IPS-18a (cell line): ENCODE measurements around the gene HGS.
A peak's percentile ranks its signal among the peaks of the same experiment; 100 is the strongest.
"Not testable (repeated sequence)": the region's sequence is repeated elsewhere in the genome, so short reads cannot be mapped to it uniquely, and the experiment has no call there.

Experiments
- H3K27ac ChIP-seq: one replicate; pipeline ENCODE4 v1.5.1; 2013; ENCODE audit warnings: low read length
- H3K27me3 ChIP-seq: one replicate; pipeline ENCODE4 v1.6.1; 2013; ENCODE audit warnings: mild to moderate bottlenecking, low read length; ENCODE audit not compliant: control insufficient read depth, insufficient read depth
- H3K36me3 ChIP-seq: one replicate; pipeline ENCODE4 v1.6.1; 2013; ENCODE audit warnings: low read depth, low read length; ENCODE audit not compliant: control insufficient read depth
- H3K4me1 ChIP-seq: one replicate; pipeline ENCODE4 v1.6.1; 2013; ENCODE audit warnings: low read depth, low read length; ENCODE audit not compliant: control insufficient read depth
- H3K4me3 ChIP-seq: one replicate; pipeline ENCODE4 v1.5.1; 2013; ENCODE audit warnings: low read length
- H3K9ac ChIP-seq: one replicate; pipeline ENCODE4 v1.6.1; 2013; ENCODE audit warnings: mild to moderate bottlenecking, low read length, moderate library complexity
- H3K9me3 ChIP-seq: one replicate; pipeline ENCODE4 v1.6.1; 2013; ENCODE audit warnings: low read depth, low read length; ENCODE audit not compliant: control insufficient read depth

The HGS gene

DNA sequence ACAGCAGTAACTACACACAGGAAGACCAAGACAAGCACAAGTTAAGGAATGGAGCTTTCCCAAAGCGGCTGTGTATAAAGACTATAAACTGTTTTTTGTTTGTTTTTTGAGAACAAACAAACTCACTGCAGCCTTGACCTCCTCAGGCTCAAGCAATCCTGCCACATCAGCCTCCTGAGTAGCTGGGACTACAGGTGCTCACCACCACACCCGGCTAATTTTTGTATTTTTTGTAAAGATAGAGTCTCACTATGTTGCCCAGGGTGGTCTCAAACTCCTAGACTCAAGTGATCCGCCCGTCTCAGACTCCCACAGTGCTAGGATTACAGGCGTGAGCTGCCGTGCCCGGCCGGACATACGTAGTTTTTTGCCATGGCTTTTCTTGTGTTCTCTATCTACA is 23.4 kb upstream of the HGS start:
- H3K9me3 ChIP-seq = no peaks in the 10 kb centered on the region
- H3K27ac ChIP-seq = no peak overlapping the region
- H3K36me3 ChIP-seq = no peaks in the 10 kb centered on the region
- no peaks in the 10 kb centered on the region for H3K27me3 ChIP-seq
- peaks cover 4% of the 10 kb centered on the region for H3K4me1 ChIP-seq
- no peak overlapping the region for H3K9ac ChIP-seq
- H3K4me3 ChIP-seq = no peak overlapping the region

DNA sequence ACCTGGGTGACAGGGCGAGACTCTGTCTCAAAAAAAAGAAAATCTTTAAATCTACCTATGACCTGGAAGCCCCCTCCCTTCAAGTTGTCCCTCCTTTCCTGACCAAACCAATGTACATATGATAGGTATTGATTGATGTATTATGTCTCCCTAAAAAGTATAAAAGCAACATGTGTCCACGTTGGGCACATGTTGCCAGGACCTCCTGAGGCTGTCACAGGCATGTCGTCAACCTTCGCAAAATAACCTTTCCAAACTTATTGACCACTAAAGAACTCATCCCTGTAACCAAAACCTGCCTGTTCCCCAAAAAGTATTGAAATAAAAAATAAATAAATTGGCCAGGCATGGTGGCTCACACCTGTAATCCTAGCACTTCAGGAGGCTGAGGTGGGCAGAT is 21.8 kb upstream of the HGS start:
- Histone ChIP-seq H3K9ac (no peak overlapping the region), H3K36me3 (no peaks in the 10 kb centered on the region), H3K9me3 (no peaks in the 10 kb centered on the region), H3K27me3 (no peaks in the 10 kb centered on the region), H3K4me1 (peaks cover 7% of the 10 kb centered on the region), H3K27ac (no peak overlapping the region), H3K4me3 (no peak overlapping the region)

DNA sequence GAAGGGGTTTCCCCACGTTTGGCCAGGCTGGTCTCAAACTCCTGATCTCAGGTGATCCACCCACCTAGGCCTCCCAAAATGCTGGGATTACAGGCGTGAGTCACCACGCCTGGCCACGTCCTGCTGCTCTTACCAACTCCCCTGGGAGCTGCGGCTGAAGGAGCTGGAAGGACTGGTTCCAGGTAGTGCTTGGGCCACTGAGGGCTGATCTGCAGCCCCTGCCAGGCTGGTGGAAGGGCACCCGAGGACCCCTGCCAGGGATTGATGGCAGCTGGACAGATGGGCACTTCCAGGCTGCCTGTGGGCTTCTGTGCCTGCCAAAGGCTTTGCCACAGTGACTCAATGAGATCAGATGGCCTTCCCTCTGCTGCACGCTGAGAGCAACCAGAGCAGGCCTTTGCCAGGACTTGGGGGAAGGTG is 19.8 kb upstream of the HGS start:
- H3K27me3 ChIP-seq = no peaks in the 10 kb centered on the region
- peaks cover 9% of the 10 kb centered on the region for H3K36me3 ChIP-seq
- no peak overlapping the region for H3K9ac ChIP-seq
- no peaks in the 10 kb centered on the region for H3K9me3 ChIP-seq
- no peak overlapping the region for H3K27ac ChIP-seq
- no peak overlapping the region for H3K4me3 ChIP-seq
- H3K4me1 ChIP-seq = peaks cover 7% of the 10 kb centered on the region

DNA sequence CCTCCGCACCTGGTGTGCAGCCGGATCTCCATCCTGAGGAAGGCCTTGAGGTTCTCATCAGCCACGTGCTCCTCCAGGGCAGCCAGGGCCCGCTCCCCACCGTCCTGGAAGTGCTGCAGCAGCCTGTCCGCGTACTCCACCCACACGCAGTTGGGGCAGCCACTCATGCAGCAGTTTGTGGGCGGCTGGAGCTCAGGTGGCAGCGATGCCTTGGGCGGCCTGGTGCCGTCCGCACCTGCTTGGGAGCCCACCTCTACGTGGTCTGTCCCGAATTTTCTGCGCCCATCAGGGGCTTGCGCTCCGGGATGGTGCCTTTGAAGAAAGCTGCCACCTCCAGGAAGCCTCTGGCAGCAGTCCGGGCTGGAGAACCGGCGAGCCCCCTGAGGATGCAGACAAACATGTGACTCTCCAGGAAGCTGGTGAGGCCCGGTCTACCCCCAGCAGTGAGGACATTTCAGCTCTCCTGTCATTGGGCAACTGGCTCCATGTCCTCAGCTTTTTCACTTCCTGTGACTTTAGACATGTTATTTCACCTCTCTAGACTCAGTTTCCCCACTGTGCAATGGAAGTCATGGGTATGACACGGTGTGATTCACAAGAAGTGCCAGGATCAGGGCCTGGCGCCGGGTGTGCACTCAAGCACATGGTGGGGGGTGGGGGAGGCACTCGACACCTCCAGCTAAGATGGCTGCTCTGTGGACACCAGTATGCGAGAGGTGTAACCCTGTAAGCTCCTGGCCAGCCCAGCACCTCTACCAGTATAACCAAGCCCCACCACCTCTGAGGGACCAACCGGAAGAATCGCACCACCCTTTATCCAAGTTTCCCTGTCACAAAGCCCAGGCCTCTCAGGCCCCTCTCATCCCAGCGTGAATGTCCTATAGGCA is 18.4 kb upstream of the HGS start:
- H3K27me3 ChIP-seq = no peaks in the 10 kb centered on the region
- peaks cover 7% of the 10 kb centered on the region for H3K4me1 ChIP-seq
- H3K27ac ChIP-seq = peak overlapping the region; percentile 12
- peak overlapping the region; percentile 87 for H3K9ac ChIP-seq
- H3K36me3 ChIP-seq = peaks cover 22% of the 10 kb centered on the region
- H3K9me3 ChIP-seq = no peaks in the 10 kb centered on the region
- H3K4me3 ChIP-seq = peak overlapping the region; percentile 84

DNA sequence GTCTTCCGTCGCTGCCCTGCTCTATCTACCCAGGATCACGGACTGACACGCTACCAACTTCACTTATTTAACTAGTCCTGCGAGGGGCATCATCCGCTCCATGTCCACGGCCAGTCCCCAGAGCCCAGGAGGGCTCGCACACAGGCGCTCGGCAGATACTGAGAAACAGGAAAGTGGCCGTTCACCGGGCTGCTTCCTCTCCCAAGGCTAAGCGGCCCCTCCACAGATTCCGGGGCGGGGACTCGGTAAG is 17.8 kb upstream of the HGS start:
- H3K27ac ChIP-seq = peak overlapping the region; percentile 12
- H3K9me3 ChIP-seq = no peaks in the 10 kb centered on the region
- H3K27me3 ChIP-seq = no peaks in the 10 kb centered on the region
- H3K4me3 ChIP-seq = peak overlapping the region; percentile 84
- peaks cover 24% of the 10 kb centered on the region for H3K36me3 ChIP-seq
- peak overlapping the region; percentile 87 for H3K9ac ChIP-seq
- peaks cover 7% of the 10 kb centered on the region for H3K4me1 ChIP-seq

DNA sequence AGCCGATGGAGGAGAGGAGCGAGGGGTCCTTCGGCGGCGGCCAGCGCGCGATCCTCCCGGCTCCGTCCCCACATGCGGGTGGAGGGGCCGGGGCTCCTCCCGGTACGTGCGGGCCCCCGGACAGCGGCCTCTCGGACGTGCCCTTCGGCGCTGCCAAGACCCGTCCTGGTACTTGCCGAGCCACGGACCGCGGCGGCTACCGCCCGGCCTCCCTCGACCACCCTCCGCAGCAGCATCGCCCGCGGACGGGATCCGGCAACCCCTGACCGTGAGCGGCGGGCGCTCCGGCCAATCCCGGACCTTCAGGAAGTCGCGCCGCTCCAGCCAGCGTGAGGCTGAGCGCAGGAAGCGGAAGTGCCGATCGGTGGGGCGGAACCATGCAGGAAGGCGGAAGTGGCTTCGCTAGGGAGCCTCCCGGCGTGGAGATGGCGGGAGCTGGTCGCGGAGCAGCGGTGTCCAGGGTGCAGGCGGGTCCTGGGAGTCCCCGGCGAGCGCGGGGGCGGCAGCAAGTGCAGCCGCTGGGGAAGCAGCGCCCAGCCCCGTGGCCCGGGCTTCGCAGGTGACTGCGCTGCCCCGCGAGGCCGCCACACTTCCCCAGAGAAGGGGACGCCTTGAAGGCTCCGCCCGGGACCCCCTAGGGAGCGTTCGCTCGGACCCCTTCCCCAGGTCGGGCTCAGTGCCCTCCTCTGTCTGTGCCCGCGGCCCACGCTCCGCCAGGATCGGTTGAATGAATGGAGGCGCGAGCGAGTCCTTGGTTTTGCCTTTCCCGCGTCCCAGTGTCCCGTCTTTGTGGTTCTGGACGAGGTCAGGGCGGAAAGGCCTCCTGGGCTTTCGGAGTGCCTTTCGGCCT is 17.2 kb upstream of the HGS start, which contains the start of the genes CCDC137 and OXLD1:
Gene CCDC137 (plus strand): TSS at position 396 of the 850 bp plus-strand sequence. CDS start 30 bp downstream, at position 426.
Gene OXLD1 (minus strand): TSS at position 264 of the 850 bp plus-strand sequence. CDS start 28 bp downstream, at position 236.
- no peaks in the 10 kb centered on the region for H3K27me3 ChIP-seq
- H3K4me1 ChIP-seq = peaks cover 7% of the 10 kb centered on the region
- peak within 1 kb of the TSS; percentile 84 for H3K4me3 ChIP-seq
- peaks cover 30% of the 10 kb centered on the region for H3K36me3 ChIP-seq
- H3K9me3 ChIP-seq = no peaks in the 10 kb centered on the region
- H3K9ac ChIP-seq = peak within 1 kb of the TSS; percentile 87
- peak within 1 kb of the TSS; percentile 12 for H3K27ac ChIP-seq

DNA sequence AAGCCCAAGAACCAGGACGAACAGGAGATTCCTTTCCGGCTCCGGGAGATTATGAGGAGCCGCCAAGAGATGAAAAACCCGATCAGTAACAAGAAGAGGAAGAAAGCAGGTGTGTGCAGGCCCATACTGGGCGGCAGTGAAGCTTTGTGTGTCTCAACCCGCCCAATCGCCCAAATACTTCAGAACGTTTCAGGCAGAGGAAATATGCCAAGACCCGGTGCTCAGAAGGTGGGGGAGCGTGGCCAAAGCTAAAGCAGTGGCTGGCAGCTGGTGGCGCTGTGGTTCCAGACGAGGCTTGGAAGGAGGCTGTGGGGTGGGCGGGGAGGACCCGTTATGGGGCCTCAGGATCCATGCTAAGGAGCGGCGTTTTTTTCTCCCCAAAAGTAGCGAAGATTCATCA is 16.1 kb upstream of the HGS start:
- no peak overlapping the region for H3K27ac ChIP-seq
- peaks cover 7% of the 10 kb centered on the region for H3K4me1 ChIP-seq
- H3K4me3 ChIP-seq = peak overlapping the region; percentile 84
- H3K9ac ChIP-seq = no peak overlapping the region
- H3K9me3 ChIP-seq = no peaks in the 10 kb centered on the region
- no peaks in the 10 kb centered on the region for H3K27me3 ChIP-seq
- H3K36me3 ChIP-seq = peaks cover 42% of the 10 kb centered on the region

DNA sequence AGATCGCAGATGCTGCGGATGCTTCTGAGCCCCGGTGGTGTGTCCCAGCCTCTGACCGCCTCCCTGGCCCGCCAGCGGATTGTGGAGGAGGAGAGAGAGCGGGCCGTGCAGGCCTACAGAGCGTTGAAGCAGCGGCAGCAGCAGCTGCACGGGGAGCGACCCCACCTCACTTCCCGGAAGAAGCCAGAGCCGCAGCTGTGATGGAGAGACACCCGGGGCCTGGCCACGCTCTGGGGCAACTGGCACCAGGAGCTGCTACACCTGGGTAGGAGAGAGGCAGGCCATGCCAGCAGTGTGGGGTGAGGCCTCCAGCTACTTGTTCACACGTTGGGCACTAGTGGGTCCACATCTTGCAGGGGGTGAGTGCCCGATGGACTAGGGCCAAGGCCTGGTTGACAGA is 11.3 kb upstream of the HGS start:
- no peaks in the 10 kb centered on the region for H3K9me3 ChIP-seq
- H3K27ac ChIP-seq = no peak overlapping the region
- no peak overlapping the region for H3K4me3 ChIP-seq
- H3K9ac ChIP-seq = no peak overlapping the region
- H3K4me1 ChIP-seq = no peaks in the 10 kb centered on the region
- peaks cover 54% of the 10 kb centered on the region for H3K36me3 ChIP-seq
- no peaks in the 10 kb centered on the region for H3K27me3 ChIP-seq

DNA sequence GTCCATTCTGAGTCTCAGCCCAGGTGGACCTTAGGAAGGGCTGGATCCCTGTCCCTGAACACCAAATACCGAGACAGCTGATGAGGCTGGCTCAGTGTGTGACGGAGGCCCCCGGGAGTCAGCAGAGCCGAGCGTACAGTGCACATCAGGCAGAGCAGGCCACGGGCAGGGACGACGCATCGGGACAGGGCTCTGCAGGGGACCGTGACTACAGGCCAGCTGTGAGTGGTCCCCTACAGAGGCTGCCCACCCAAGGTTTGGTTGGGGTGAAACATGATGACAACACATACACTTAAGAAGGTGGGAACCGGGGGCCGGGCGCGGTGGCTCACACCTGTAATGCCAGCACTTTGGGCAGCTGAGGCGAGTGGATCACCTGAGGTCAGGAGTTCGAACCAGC is 10.9 kb upstream of the HGS start:
- Histone ChIP-seq H3K4me1 (no peaks in the 10 kb centered on the region), H3K4me3 (no peak overlapping the region), H3K9me3 (no peaks in the 10 kb centered on the region), H3K9ac (no peak overlapping the region), H3K36me3 (peaks cover 54% of the 10 kb centered on the region), H3K27ac (no peak overlapping the region), H3K27me3 (no peaks in the 10 kb centered on the region)

DNA sequence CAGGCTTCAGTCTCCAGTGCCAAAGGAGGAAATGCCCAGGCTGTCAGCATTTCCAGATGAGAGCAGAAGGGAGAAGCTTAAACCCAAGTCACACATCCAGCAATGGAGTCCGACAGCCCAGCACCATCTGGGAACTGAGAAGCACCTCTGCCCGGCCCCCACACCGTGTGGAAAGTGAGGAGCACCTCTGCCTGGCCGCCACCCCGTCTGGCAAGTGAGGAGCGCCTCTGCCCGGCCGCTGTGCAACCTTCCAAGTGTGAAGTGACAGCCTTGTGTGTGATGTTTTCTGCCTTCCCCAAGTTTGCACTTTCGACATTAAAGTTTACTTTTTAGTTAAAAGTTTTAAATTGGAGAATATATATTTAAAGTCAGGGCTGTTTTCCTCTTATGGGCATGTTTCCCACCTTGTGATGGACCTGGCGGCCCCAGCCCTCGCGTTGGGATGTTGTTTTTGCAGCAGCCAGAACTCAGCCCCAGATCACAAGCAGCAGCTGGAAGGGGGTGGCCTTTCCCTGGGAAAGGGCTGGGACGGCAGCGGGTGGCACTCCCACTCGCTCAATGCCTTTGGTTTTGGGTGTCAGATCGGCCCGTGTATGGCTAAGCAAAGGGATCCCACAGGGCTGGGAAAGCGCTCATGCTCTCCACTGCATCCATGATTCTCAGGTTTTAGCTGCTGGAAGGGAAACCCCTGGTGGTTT is 10.1 kb upstream of the HGS start:
- peaks cover 48% of the 10 kb centered on the region for H3K36me3 ChIP-seq
- H3K9ac ChIP-seq = no peak overlapping the region
- no peaks in the 10 kb centered on the region for H3K27me3 ChIP-seq
- H3K4me1 ChIP-seq = no peaks in the 10 kb centered on the region
- H3K9me3 ChIP-seq = no peaks in the 10 kb centered on the region
- H3K27ac ChIP-seq = no peak overlapping the region
- no peak overlapping the region for H3K4me3 ChIP-seq

DNA sequence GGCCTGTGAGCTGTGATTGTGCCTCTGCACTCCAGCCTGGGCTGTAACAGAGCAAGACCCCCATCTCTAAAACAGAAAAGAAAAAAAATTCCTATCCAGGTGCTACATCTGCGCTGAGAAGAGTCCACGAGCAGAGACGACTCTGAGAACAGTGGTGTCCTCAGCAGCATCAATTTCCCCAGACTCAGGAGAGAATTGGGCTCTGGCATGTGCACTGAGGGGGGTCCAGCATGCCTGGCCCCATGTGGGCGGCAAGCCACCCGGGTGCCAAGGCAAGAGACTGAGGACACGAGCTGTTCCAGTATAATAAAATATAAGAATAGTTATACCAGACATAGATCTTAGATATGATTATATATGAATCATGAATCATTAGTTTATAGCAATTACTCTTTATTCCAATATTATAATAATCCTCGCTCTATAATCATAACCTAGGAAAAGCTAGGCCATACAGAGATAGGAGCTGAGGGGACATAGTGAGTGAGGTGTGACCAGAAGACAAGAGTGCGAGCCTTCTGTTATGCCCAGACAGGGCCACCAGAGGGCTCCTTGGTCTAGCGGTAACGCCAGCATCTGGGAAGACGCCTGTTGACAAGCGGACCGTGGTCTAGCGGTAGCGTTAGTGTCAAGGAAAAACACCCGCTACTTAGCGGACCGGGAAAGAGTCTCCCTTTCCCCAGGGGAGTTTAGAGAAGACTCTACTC is 8.1 kb upstream of the HGS start:
- not testable (repeated sequence) for H3K4me3 ChIP-seq, H3K9me3 ChIP-seq, H3K27ac ChIP-seq, H3K27me3 ChIP-seq, H3K9ac ChIP-seq, H3K4me1 ChIP-seq
- peaks cover 32% of the 10 kb centered on the region for H3K36me3 ChIP-seq
